ENCODE measurements around the gene MDFI. TPM values are rescaled to one million over a fixed set of nuclear protein-coding genes. Genes with fewer than 3 reads are reported as not detected.

Gene MDFI
- total RNA-seq, 2 experiments from 2014 or later = not detected

DNA sequence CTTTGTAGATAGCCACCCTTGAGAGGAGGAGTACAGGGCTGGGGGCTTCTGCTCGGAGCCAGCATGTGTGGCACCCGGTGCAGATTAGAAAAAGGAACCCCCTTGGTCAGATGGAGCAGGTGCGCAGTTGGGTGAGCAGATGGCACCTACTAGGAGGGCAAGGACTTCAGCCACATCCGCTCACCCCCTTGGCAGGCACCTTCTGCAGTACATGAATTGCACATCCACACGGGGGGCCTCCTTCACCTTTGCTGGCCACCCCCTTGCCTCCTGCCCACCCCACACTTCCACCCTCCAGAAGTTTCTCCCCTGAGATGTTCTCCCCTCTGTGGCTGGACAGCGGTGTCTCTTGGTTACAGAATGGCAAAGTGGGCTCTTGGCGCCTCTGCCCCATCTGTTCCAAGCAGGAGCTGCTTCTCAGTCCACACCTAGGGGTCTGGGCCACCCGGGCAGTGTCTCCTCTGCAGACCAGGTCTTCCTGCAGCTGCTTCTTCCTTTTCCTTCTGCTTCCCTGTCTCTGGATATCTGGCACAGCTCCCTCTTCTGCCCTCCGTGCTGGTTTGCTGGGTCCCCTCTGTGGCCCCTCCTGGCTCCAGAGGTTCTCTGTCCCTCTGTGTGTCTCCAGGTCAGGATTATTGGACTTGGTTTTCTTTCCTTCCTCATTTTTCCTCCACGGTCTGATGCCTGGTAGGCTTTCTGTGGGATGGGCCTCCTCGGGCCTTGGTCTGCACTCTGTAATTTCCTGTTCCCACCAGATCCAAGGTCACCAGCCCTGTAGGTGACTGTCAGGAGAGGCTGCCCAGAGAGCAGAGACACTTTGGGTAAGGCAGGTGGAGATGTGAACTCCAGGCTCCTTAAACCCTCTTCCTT lies 4.1 kb downstream of the MDFI start:
- H3K9me3 ChIP-seq (ENCODE audit: low read length) = no peaks in the 10 kb centered on the region
- DNase-seq (ENCODE audit: low spot score) = no peak
- H3K36me3 ChIP-seq (ENCODE audit: insufficient read depth, low read length) = no peaks in the 10 kb centered on the region
- CTCF ChIA-PET (ENCODE audit: unreplicated experiment) = no interaction called here
- no peak overlapping the region for H3K27ac ChIP-seq (ENCODE audit: low read depth, low read length, poor library complexity, severe bottlenecking)
- no peak overlapping the region for H2AFZ ChIP-seq (ENCODE audit: low read length)
- H3K4me3 ChIP-seq (ENCODE audit: low read depth, low read length, poor library complexity, severe bottlenecking) = no peak overlapping the region
- no peak for TF ChIP-seq EZH2phosphoT487 (IDR thresholded peaks at IDR 0.05; ENCODE audit: borderline replicate concordance, low read depth, low read length)
- TF ChIP-seq, protein P1, sequence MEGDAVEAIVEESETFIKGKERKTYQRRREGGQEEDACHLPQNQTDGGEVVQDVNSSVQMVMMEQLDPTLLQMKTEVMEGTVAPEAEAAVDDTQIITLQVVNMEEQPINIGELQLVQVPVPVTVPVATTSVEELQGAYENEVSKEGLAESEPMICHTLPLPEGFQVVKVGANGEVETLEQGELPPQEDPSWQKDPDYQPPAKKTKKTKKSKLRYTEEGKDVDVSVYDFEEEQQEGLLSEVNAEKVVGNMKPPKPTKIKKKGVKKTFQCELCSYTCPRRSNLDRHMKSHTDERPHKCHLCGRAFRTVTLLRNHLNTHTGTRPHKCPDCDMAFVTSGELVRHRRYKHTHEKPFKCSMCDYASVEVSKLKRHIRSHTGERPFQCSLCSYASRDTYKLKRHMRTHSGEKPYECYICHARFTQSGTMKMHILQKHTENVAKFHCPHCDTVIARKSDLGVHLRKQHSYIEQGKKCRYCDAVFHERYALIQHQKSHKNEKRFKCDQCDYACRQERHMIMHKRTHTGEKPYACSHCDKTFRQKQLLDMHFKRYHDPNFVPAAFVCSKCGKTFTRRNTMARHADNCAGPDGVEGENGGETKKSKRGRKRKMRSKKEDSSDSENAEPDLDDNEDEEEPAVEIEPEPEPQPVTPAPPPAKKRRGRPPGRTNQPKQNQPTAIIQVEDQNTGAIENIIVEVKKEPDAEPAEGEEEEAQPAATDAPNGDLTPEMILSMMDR (conservative IDR thresholded peaks at IDR 0.05; ENCODE audit: low read length) = no peak
- BruUV-seq (replicated peaks) = no TSS peak
- intact Hi-C loops (cut with micrococcal nuclease; ENCODE audit: unreplicated experiment) = no loop called here
- H4K20me1 ChIP-seq (ENCODE audit: insufficient read depth, low read length) = no peaks in the 10 kb centered on the region
- H3K4me2 ChIP-seq (ENCODE audit: low read length) = no peak overlapping the region
- H3K9me2 ChIP-seq (ENCODE audit: insufficient read depth, low read length) = no peaks in the 10 kb centered on the region
- H3K79me2 ChIP-seq (ENCODE audit: insufficient read depth, low read depth, low read length) = no peaks in the 10 kb centered on the region
- no peaks in the 10 kb centered on the region for H3K4me1 ChIP-seq (ENCODE audit: insufficient read depth, low read length, poor library complexity, severe bottlenecking)
- POLR2A ChIA-PET = no interaction called here

DNA sequence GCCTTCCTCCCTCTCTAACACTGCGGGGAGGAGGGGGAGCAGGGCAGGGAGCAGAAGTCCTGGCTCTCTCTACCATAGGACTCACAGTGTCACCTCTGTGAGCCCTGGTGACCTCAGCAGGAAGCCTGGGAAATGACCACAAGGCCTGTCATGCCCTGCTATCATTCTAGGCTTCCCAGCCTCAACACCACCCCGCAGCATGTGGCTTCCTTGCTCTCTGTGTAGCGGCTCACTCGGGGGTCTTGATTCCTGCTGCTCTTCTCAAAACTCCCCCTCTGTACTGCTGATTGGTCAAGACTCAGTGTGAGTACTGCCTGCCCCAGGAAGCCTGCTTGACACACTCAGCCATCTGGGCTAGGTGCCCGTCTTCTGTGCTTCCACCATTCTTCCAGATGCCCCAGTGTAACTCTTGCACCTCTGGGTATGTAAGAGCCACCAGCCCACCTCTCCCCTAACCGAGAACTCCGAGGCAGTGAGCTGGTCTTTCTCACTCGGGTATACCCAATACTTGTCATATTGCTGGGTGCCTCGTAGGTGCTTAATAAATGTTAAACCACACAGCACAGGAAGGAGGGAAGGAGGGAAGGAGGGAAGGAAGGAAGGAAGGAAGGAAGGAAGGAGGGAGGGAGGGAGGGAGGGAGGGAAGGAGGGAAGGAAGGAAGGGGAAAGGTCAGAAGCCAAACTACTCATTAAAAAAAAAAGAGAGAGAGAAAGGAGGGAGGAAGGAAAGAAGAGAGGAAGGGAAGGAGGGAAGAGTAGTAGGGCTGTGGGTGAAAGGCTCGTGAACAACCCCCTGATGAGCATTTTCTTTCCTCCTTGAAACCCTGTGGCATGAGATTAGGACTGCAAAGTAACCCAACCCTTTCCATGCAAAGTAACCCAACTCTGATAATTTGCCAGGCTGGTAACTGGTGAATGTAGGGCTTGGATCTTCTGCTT lies 5.0 kb downstream of the MDFI start:
- DNase-seq (ENCODE audit: low spot score) = no peak
- intact Hi-C loops (cut with micrococcal nuclease; ENCODE audit: unreplicated experiment) = no loop called here
- H2AFZ ChIP-seq (ENCODE audit: low read length) = no peak overlapping the region
- no TSS peak for BruUV-seq (replicated peaks)
- H3K4me1 ChIP-seq (ENCODE audit: insufficient read depth, low read length, poor library complexity, severe bottlenecking) = no peaks in the 10 kb centered on the region
- H3K36me3 ChIP-seq (ENCODE audit: insufficient read depth, low read length) = no peaks in the 10 kb centered on the region
- no peak overlapping the region for H3K4me3 ChIP-seq (ENCODE audit: low read depth, low read length, poor library complexity, severe bottlenecking)
- no peak overlapping the region for H3K4me2 ChIP-seq (ENCODE audit: low read length)
- H3K9me3 ChIP-seq (ENCODE audit: low read length) = no peaks in the 10 kb centered on the region
- no peaks in the 10 kb centered on the region for H3K79me2 ChIP-seq (ENCODE audit: insufficient read depth, low read depth, low read length)
- no peak overlapping the region for H3K27ac ChIP-seq (ENCODE audit: low read depth, low read length, poor library complexity, severe bottlenecking)
- no peaks in the 10 kb centered on the region for H4K20me1 ChIP-seq (ENCODE audit: insufficient read depth, low read length)
- no peak for TF ChIP-seq EZH2phosphoT487 (IDR thresholded peaks at IDR 0.05; ENCODE audit: borderline replicate concordance, low read depth, low read length)
- H3K9me2 ChIP-seq (ENCODE audit: insufficient read depth, low read length) = no peaks in the 10 kb centered on the region
- ChIA-PET POLR2A (interaction anchor here (0.9 kb wide), 1 partner anchor 14 kb away, joined by 3 read pairs; no protein-coding TSS in a partner anchor), CTCF (ENCODE audit: unreplicated experiment) (no interaction called here)

DNA sequence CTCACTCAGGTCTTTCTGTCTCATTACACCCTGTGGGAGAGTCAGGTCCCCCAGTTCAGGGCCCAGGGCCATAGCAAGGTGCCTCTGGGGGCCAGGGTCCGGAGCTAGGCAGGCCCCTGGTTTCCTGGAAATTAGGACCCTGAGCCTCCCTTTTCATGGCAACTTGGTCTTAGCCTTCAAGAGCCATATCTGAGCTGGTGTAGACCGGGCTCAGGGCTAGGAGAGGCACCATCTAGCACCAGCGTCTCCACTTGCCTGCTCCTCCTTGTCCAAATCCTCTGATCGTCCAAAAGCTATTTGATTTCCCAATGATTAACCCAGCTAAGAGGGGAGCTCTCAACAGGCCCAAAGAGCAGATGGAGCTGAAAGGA lies 5.6 kb downstream of the MDFI start:
- no peaks in the 10 kb centered on the region for H3K9me3 ChIP-seq (ENCODE audit: low read length)
- H3K79me2 ChIP-seq (ENCODE audit: insufficient read depth, low read depth, low read length) = no peaks in the 10 kb centered on the region
- H3K27ac ChIP-seq (ENCODE audit: low read depth, low read length, poor library complexity, severe bottlenecking) = no peak overlapping the region
- BruUV-seq (replicated peaks) = no TSS peak
- H3K4me2 ChIP-seq (ENCODE audit: low read length) = no peak overlapping the region
- TF ChIP-seq, protein P1 (conservative IDR thresholded peaks at IDR 0.05; ENCODE audit: low read length) = no peak
- no peak for TF ChIP-seq EZH2phosphoT487 (IDR thresholded peaks at IDR 0.05; ENCODE audit: borderline replicate concordance, low read depth, low read length)
- H2AFZ ChIP-seq (ENCODE audit: low read length) = no peak overlapping the region
- no peaks in the 10 kb centered on the region for H4K20me1 ChIP-seq (ENCODE audit: insufficient read depth, low read length)
- CTCF ChIA-PET (ENCODE audit: unreplicated experiment) = no interaction called here
- POLR2A ChIA-PET = interaction anchor here (0.9 kb wide), 1 partner anchor 13 kb away, joined by 3 read pairs; no protein-coding TSS in a partner anchor
- H3K4me1 ChIP-seq (ENCODE audit: insufficient read depth, low read length, poor library complexity, severe bottlenecking) = no peaks in the 10 kb centered on the region
- no peak for DNase-seq (ENCODE audit: low spot score)
- no peaks in the 10 kb centered on the region for H3K36me3 ChIP-seq (ENCODE audit: insufficient read depth, low read length)
- H3K9me2 ChIP-seq (ENCODE audit: insufficient read depth, low read length) = no peaks in the 10 kb centered on the region
- no peak overlapping the region for H3K4me3 ChIP-seq (ENCODE audit: low read depth, low read length, poor library complexity, severe bottlenecking)
- intact Hi-C loops (cut with micrococcal nuclease; ENCODE audit: unreplicated experiment) = no loop called here
